ENCODE results near the gene RIT2.
"Not testable (repeated sequence)": the region's sequence is repeated elsewhere in the genome, so short reads cannot be mapped to it uniquely, and the experiment has no call there.

The RIT2 gene

GRCh38 chr18:42821492-42821891 lies 294.0 kb downstream of the RIT2 start:
- no peak for DNase-seq

- no peak for DNase-seq
These were observed 300.9 kb downstream of the RIT2 start for GRCh38 chr18:42814618-42815017.

- DNase-seq: no peak
These were observed 301.3 kb downstream of the RIT2 start for GRCh38 chr18:42814184-42814583.

GRCh38 chr18:42813570-42813969 lies 301.9 kb downstream of the RIT2 start:
- DNase-seq: no peak

GRCh38 chr18:42807887-42808286 lies 307.6 kb downstream of the RIT2 start:
- no peak for DNase-seq

- DNase-seq: no peak
These were observed 313.8 kb downstream of the RIT2 start for GRCh38 chr18:42801706-42802105.

GRCh38 chr18:42798606-42799170 lies 316.8 kb downstream of the RIT2 start:
- no peak for DNase-seq

GRCh38 chr18:42795213-42795789 lies 320.2 kb downstream of the RIT2 start:
- DNase-seq: not testable (repeated sequence)

- no peak for DNase-seq
These were observed 322.8 kb downstream of the RIT2 start for GRCh38 chr18:42792731-42793130.

GRCh38 chr18:42784632-42785031 lies 330.9 kb downstream of the RIT2 start:
- no peak for DNase-seq

- no peak for DNase-seq
These were observed 332.6 kb downstream of the RIT2 start for GRCh38 chr18:42782929-42783328.

- DNase-seq: no peak
These were observed 334.1 kb downstream of the RIT2 start for GRCh38 chr18:42781298-42781815.

GRCh38 chr18:42780171-42780570 lies 335.3 kb downstream of the RIT2 start:
- DNase-seq: no peak

- no peak for DNase-seq
These were observed 336.9 kb downstream of the RIT2 start for GRCh38 chr18:42778445-42779042.

- DNase-seq: no peak
These were observed 337.5 kb downstream of the RIT2 start for GRCh38 chr18:42778024-42778423.

GRCh38 chr18:42773870-42774269 lies 341.6 kb downstream of the RIT2 start:
- no peak for DNase-seq

GRCh38 chr18:42771936-42772335 lies 343.5 kb downstream of the RIT2 start:
- DNase-seq: no peak

- no peak for DNase-seq
These were observed 350.2 kb downstream of the RIT2 start for GRCh38 chr18:42765302-42765701.

- no peak for DNase-seq
These were observed 355.2 kb downstream of the RIT2 start for GRCh38 chr18:42760290-42760689.

GRCh38 chr18:42758852-42759251 lies 356.6 kb downstream of the RIT2 start:
- no peak for DNase-seq

- no peak for DNase-seq
These were observed 359.3 kb downstream of the RIT2 start for GRCh38 chr18:42756214-42756613.

GRCh38 chr18:42752916-42753315 lies 362.6 kb downstream of the RIT2 start:
- no peak for DNase-seq

- no peak for DNase-seq
These were observed 368.7 kb downstream of the RIT2 start for GRCh38 chr18:42746794-42747193.

- no peak for DNase-seq
These were observed 369.6 kb downstream of the RIT2 start for GRCh38 chr18:42745931-42746330.

- no peak for DNase-seq
These were observed 370.3 kb downstream of the RIT2 start for GRCh38 chr18:42745171-42745570.
